GM12878 (cell line): Measurements from ENCODE around the gene MYO16.

Source experiments
- CHD1 ChIP-seq: IDR thresholded peaks from 2 replicates; pipeline ENCODE4 v1.6.1; 2012; ENCODE audit warnings: low read depth, low read length, improper control_type of control experiment
- CTCF ChIP-seq, 3 experiments: IDR thresholded peaks in 2 of 3; conservative IDR thresholded peaks in 1 of 3; 2 replicates each; pipeline ENCODE4 v1.5.1; 2011; ENCODE audit warnings: low read depth in 3 of 3, low read length in 3 of 3, mild to moderate bottlenecking in 3 of 3, control low read depth in 2 of 3, moderate library complexity in 2 of 3, inconsistent platforms in 1 of 3, mixed read lengths in 1 of 3; ENCODE audit not compliant: control insufficient read depth in 2 of 3, insufficient read depth in 1 of 3; ENCODE audit errors: extremely low read depth in 1 of 3
- DPF2 ChIP-seq: fragments of 450-650 bp; IDR thresholded peaks from 2 replicates; pipeline ENCODE4 v1.6.1; 2017; ENCODE audit warnings: mild to moderate bottlenecking
- ELK1 ChIP-seq: IDR thresholded peaks from 2 replicates; pipeline ENCODE4 v1.6.1; 2012; ENCODE audit warnings: low read depth, low read length, improper control_type of control experiment
- IKZF1 ChIP-seq: fragments of 450-650 bp; conservative IDR thresholded peaks from 2 replicates; pipeline ENCODE4 v1.6.1; 2017; ENCODE audit warnings: antibody characterized with exemption, mild to moderate bottlenecking
- JUNB ChIP-seq: IDR thresholded peaks from 2 replicates; pipeline ENCODE4 v1.6.1; 2016; ENCODE audit warnings: antibody characterized with exemption, mild to moderate bottlenecking
- POLR2AphosphoS5 ChIP-seq: IDR thresholded peaks from 2 replicates; pipeline ENCODE4 v1.6.1; 2011; ENCODE audit warnings: mild to moderate bottlenecking, low read length, inconsistent platforms
- PRDM15 ChIP-seq: fragments of 450-650 bp; formaldehyde crosslinking; IDR thresholded peaks from 2 replicates; pipeline ENCODE4 v1.4.0; 2020; ENCODE audit warnings: mild to moderate bottlenecking, moderate library complexity
- USF2 ChIP-seq: IDR thresholded peaks from 2 replicates; pipeline ENCODE4 v1.6.1; 2011; ENCODE audit warnings: low read depth, low read length, improper control_type of control experiment, borderline replicate concordance
- ZBED1 ChIP-seq: IDR thresholded peaks from 2 replicates; pipeline ENCODE4 v1.6.1; 2016; ENCODE audit warnings: borderline replicate concordance
- ZBTB11 ChIP-seq: fragments of 450-650 bp; formaldehyde crosslinking; IDR thresholded peaks from 2 replicates; pipeline ENCODE4 v1.5.0; 2022; ENCODE audit warnings: mild to moderate bottlenecking, missing genetic modification characterization
- ZNF207 ChIP-seq: fragments of 450-650 bp; IDR thresholded peaks from 2 replicates; pipeline ENCODE4 v1.6.1; 2014; ENCODE audit warnings: antibody characterized with exemption, mild to moderate bottlenecking, borderline replicate concordance
- ZSCAN29 ChIP-seq: fragments of 450-650 bp; IDR thresholded peaks from 2 replicates; pipeline ENCODE4 v1.6.1; 2017; ENCODE audit warnings: mild to moderate bottlenecking, moderate library complexity

GRCh38 chr13:109249780-109250528 lies 620.5 kb downstream of the MYO16 start:
- TF ChIP-seq JUNB (no peak), ZBTB11 (no peak), CTCF (IDR thresholded peaks at IDR 0.05 in 2 of 3, conservative IDR thresholded peaks at IDR 0.05 in 1 of 3; ENCODE audit: control insufficient read depth in 2 of 3, extremely low read depth in 1 of 3, insufficient read depth in 1 of 3, low read depth in 3 of 3, low read length in 3 of 3) (no peak), POLR2AphosphoS5 (no peak), CHD1 (no peak), PRDM15 (no peak), ZBED1 (no peak), USF2 (no peak), ELK1 (no peak), ZSCAN29 (no peak), ZNF207 (no peak), IKZF1 (no peak), DPF2 (no peak)
